Neural cell (in vitro differentiated cells): ENCODE measurements around the gene AMZ2. TPM values are rescaled to one million over a fixed set of nuclear protein-coding genes. Genes with fewer than 3 reads are reported as not detected.

Experiments
- H2AFZ ChIP-seq: fragments of 200-600, 300-800 bp; sonication (generic), shearing (Covaris generic); 2 replicates; pipeline ENCODE4 v1.6.0; 2014; ENCODE audit warnings: low read depth, mild to moderate bottlenecking, antibody characterized with exemption, low read length, moderate library complexity
- H3F3A ChIP-seq: fragments of 200-600 bp; shearing (Covaris generic); 2 replicates; pipeline ENCODE4 v1.6.1; 2016; ENCODE audit warnings: mild to moderate bottlenecking, moderate library complexity, mixed read lengths, antibody characterized with exemption, low read length; ENCODE audit not compliant: insufficient read depth, poor library complexity, severe bottlenecking
- H3K27ac ChIP-seq: fragments of 200-600, 300-800 bp; sonication (generic), shearing (Covaris generic); 2 replicates; pipeline ENCODE4 v1.5.1; 2014; ENCODE audit warnings: mild to moderate bottlenecking, low read length, moderate library complexity
- H3K27me3 ChIP-seq: fragments of 300-800, 200-600 bp; sonication (generic), shearing (Covaris generic); 2 replicates; pipeline ENCODE4 v1.6.0; 2014; ENCODE audit warnings: mild to moderate bottlenecking, low read depth, low read length, moderate library complexity; ENCODE audit not compliant: insufficient read depth
- H3K36me3 ChIP-seq: fragments of 300-800, 200-600 bp; sonication (generic), shearing (Covaris generic); 2 replicates; pipeline ENCODE4 v1.5.1; 2014; ENCODE audit warnings: mild to moderate bottlenecking, antibody characterized with exemption, low read length, moderate library complexity; ENCODE audit not compliant: insufficient read depth
- H3K4me2 ChIP-seq: fragments of 300-800, 200-600 bp; sonication (generic), shearing (Covaris generic); 2 replicates; pipeline ENCODE4 v1.6.0; 2014; ENCODE audit warnings: mild to moderate bottlenecking, low read length
- H3K4me3 ChIP-seq: fragments of 300-800, 200-600 bp; sonication (generic), shearing (Covaris generic); 2 replicates; pipeline ENCODE4 v1.5.1; 2014; ENCODE audit warnings: mild to moderate bottlenecking, low read length, moderate library complexity
- H3K79me2 ChIP-seq: fragments of 200-600 bp; shearing (Covaris generic); replicated peaks from 2 replicates; pipeline ENCODE4 v1.6.0; 2014; ENCODE audit warnings: mild to moderate bottlenecking, low read length, moderate library complexity; ENCODE audit not compliant: insufficient read depth
- H3K9ac ChIP-seq: fragments of 300-800, 200-600 bp; sonication (generic), shearing (Covaris generic); 2 replicates; pipeline ENCODE4 v1.6.1; 2016; ENCODE audit warnings: mild to moderate bottlenecking, low read length, mixed read lengths
- H3K9me2 ChIP-seq: fragments of 200-600 bp; shearing (Covaris generic); 2 replicates; pipeline ENCODE4 v1.6.1; 2016; ENCODE audit warnings: mild to moderate bottlenecking, low read length, mixed read lengths; ENCODE audit not compliant: insufficient read depth
- H3K9me3 ChIP-seq: fragments of 200-600, 300-800 bp; sonication (generic), shearing (Covaris generic); 2 replicates; pipeline ENCODE4 v1.6.1; 2016; ENCODE audit warnings: mild to moderate bottlenecking, mixed run types, low read length, moderate library complexity, mixed read lengths
- H4K20me1 ChIP-seq: fragments of 200-600 bp; shearing (Covaris generic); 2 replicates; pipeline ENCODE4 v1.6.1; 2016; ENCODE audit warnings: mild to moderate bottlenecking, mixed run types; ENCODE audit not compliant: insufficient read depth
- EP300 ChIP-seq: fragments of 450-650 bp; conservative IDR thresholded peaks from 2 replicates; pipeline ENCODE4 v1.6.1; 2014; ENCODE audit warnings: antibody characterized with exemption, mild to moderate bottlenecking, moderate library complexity; ENCODE audit not compliant: poor library complexity, severe bottlenecking
- EZH2 ChIP-seq: fragments of 200-600, 300-800 bp; shearing (Covaris generic), sonication (generic); IDR thresholded peaks from 2 replicates; pipeline ENCODE4 v1.6.1; 2014; ENCODE audit warnings: antibody characterized with exemption, low read length, borderline replicate concordance, mild to moderate bottlenecking; ENCODE audit not compliant: insufficient read depth, poor library complexity, severe bottlenecking
- MXI1 ChIP-seq: fragments of 450-650 bp; conservative IDR thresholded peaks from 2 replicates; pipeline ENCODE4 v1.6.1; 2014; ENCODE audit warnings: antibody characterized with exemption, mild to moderate bottlenecking; ENCODE audit not compliant: poor library complexity, severe bottlenecking
- POLR2AphosphoS5 ChIP-seq: IDR thresholded peaks from 2 replicates; pipeline ENCODE4 v1.6.1; 2012
- RAD21 ChIP-seq: fragments of 450-650 bp; conservative IDR thresholded peaks from 2 replicates; pipeline ENCODE4 v1.6.1; 2014; ENCODE audit warnings: antibody characterized with exemption, mild to moderate bottlenecking, moderate library complexity
- REST ChIP-seq: IDR thresholded peaks from 2 replicates; pipeline ENCODE4 v1.6.1; 2012; ENCODE audit warnings: borderline replicate concordance
- SMC3 ChIP-seq: fragments of 450-650 bp; conservative IDR thresholded peaks from 2 replicates; pipeline ENCODE4 v1.6.1; 2014; ENCODE audit warnings: antibody characterized with exemption, mild to moderate bottlenecking, moderate library complexity; ENCODE audit not compliant: poor library complexity
- TAF1 ChIP-seq: IDR thresholded peaks from 2 replicates; pipeline ENCODE4 v1.6.1; 2012; ENCODE audit warnings: low read depth
- polyA plus RNA-seq: library from polyadenylated mRNA; depleted of rRNA; stranded (reverse); fragments of >200 nt; gene quantifications from 2 replicates; pipeline ENCODE4 v1.2.3, GENCODE V29; 2014
- TF ChIP-seq, protein P1 (sequence below): fragments of 450-650 bp; IDR thresholded peaks from 2 replicates; pipeline ENCODE4 v1.5.1; 2014; ENCODE audit warnings: antibody characterized with exemption, mild to moderate bottlenecking, moderate library complexity; ENCODE audit not compliant: poor library complexity, severe bottlenecking

The AMZ2 gene
- polyA plus RNA-seq, 1 donor from 2014 or later, result 158 TPM

DNA sequence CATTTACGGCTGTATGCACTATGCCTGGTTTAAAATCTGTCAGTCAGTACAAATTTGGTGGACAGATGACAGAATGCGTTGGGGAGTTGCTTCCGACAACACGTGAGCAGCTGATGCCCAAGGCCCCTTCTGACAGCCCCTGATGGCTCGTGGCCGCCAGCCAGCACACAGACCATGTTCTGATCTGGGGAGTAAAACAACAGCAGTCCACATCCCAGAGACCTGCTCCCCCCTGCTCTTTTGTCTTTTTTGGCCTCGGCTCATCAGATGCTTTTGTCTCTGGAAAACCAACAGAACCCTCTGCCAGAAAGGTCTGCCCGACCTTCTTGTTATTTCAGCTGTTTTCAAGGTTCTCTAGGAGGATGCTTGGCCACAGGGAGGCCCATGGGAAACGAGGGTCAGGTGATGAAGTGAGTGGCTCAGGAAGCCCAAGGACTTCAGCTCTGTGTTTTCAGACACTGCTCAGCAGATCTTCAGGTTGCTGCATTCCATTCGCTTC lies 54.3 kb downstream of the AMZ2 start:
- Histone ChIP-seq H3K36me3 (no peaks in the 10 kb centered on the region), H3F3A (no peaks in the 10 kb centered on the region), H2AFZ (no peak overlapping the region), H3K27ac (no peak overlapping the region), H3K9me3 (peaks cover 3% of the 10 kb centered on the region), H3K9me2 (no peaks in the 10 kb centered on the region), H4K20me1 (no peaks in the 10 kb centered on the region), H3K9ac (no peak overlapping the region), H3K4me3 (no peak overlapping the region), H3K79me2 (no peaks in the 10 kb centered on the region), H3K4me2 (no peak overlapping the region), H3K27me3 (no peaks in the 10 kb centered on the region)
- no peak for TF ChIP-seq EP300
- no peak for TF ChIP-seq EZH2
- TF ChIP-seq SMC3, result no peak
- no peak for TF ChIP-seq TAF1
- TF ChIP-seq MXI1, result no peak
- TF ChIP-seq POLR2AphosphoS5, result no peak
- TF ChIP-seq REST, result no peak
- TF ChIP-seq RAD21, result no peak
- TF ChIP-seq, protein P1, sequence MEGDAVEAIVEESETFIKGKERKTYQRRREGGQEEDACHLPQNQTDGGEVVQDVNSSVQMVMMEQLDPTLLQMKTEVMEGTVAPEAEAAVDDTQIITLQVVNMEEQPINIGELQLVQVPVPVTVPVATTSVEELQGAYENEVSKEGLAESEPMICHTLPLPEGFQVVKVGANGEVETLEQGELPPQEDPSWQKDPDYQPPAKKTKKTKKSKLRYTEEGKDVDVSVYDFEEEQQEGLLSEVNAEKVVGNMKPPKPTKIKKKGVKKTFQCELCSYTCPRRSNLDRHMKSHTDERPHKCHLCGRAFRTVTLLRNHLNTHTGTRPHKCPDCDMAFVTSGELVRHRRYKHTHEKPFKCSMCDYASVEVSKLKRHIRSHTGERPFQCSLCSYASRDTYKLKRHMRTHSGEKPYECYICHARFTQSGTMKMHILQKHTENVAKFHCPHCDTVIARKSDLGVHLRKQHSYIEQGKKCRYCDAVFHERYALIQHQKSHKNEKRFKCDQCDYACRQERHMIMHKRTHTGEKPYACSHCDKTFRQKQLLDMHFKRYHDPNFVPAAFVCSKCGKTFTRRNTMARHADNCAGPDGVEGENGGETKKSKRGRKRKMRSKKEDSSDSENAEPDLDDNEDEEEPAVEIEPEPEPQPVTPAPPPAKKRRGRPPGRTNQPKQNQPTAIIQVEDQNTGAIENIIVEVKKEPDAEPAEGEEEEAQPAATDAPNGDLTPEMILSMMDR, result no peak

DNA sequence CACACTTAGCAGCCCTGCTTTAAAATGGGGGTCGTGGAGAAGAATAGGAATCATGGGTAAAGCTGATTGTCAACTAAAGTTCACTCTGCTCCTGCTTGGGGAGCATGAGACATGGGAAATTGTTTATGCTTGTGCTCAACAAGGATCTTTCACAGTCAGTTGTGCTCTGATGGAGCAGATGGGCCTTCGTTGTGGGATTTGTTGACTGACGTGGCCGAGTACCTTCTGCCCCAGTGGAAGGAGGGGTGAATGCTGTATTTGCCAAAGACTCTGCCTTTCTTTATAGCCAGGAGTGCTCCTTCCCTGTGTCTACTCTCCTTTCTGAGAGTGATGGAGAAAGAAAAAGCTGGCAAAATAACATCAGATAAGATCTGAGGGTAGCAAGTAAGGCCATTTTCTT lies 54.8 kb downstream of the AMZ2 start:
- Histone ChIP-seq H3K27ac (no peak overlapping the region), H3K9ac (no peak overlapping the region), H3K4me3 (no peak overlapping the region), H3K4me2 (no peak overlapping the region), H2AFZ (no peak overlapping the region), H4K20me1 (no peaks in the 10 kb centered on the region), H3K9me3 (peaks cover 3% of the 10 kb centered on the region), H3K36me3 (no peaks in the 10 kb centered on the region), H3K27me3 (no peaks in the 10 kb centered on the region), H3K9me2 (no peaks in the 10 kb centered on the region), H3F3A (no peaks in the 10 kb centered on the region), H3K79me2 (no peaks in the 10 kb centered on the region)
- TF ChIP-seq EZH2 (no peak), EP300 (no peak), MXI1 (no peak), REST (no peak), TAF1 (no peak), RAD21 (no peak), SMC3 (no peak), POLR2AphosphoS5 (no peak)
- TF ChIP-seq, protein P1, result no peak
